Keratinocyte (primary cell): ENCODE data around the gene SOST.

Experiments used
- EZH2 ChIP-seq: IDR thresholded peaks from one replicate; pipeline ENCODE4 v1.6.1; 2012; ENCODE audit warnings: inconsistent platforms, mild to moderate bottlenecking, low read length, moderate library complexity
- TF ChIP-seq, protein P1 (sequence below), 3 experiments: IDR thresholded peaks in 1 of 3; conservative IDR thresholded peaks in 1 of 3; optimal IDR thresholded peaks in 1 of 3; 2 replicates in 2 of 3; 3 replicates in 1 of 3; pipeline versions ENCODE3 to v1.5.1; 2011; ENCODE audit warnings: low read length in 3 of 3, mild to moderate bottlenecking in 3 of 3, moderate library complexity in 2 of 3, control low read depth in 1 of 3, inconsistent platforms in 1 of 3; ENCODE audit not compliant: insufficient read depth in 2 of 3; ENCODE audit errors: extremely low read depth in 1 of 3

- TF ChIP-seq, protein P1, sequence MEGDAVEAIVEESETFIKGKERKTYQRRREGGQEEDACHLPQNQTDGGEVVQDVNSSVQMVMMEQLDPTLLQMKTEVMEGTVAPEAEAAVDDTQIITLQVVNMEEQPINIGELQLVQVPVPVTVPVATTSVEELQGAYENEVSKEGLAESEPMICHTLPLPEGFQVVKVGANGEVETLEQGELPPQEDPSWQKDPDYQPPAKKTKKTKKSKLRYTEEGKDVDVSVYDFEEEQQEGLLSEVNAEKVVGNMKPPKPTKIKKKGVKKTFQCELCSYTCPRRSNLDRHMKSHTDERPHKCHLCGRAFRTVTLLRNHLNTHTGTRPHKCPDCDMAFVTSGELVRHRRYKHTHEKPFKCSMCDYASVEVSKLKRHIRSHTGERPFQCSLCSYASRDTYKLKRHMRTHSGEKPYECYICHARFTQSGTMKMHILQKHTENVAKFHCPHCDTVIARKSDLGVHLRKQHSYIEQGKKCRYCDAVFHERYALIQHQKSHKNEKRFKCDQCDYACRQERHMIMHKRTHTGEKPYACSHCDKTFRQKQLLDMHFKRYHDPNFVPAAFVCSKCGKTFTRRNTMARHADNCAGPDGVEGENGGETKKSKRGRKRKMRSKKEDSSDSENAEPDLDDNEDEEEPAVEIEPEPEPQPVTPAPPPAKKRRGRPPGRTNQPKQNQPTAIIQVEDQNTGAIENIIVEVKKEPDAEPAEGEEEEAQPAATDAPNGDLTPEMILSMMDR (optimal IDR thresholded peaks at IDR 0.05 in 1 of 3, IDR thresholded peaks at IDR 0.05 in 1 of 3, conservative IDR thresholded peaks at IDR 0.05 in 1 of 3; ENCODE audit: extremely low read depth in 1 of 3, insufficient read depth in 2 of 3, low read length in 3 of 3): no peak
- TF ChIP-seq EZH2: no peak
These were observed 36.3 kb downstream of the SOST start for GRCh38 chr17:43722269-43722619.
